ENCODE results near the gene LYRM9. TPM values are rescaled to one million over a fixed set of nuclear protein-coding genes. Genes with fewer than 3 reads are reported as not detected.

LYRM9 gene
- total and polyA plus RNA-seq, 10 donors, result 6.8 to 20.0 (median 15.4) TPM

DNA sequence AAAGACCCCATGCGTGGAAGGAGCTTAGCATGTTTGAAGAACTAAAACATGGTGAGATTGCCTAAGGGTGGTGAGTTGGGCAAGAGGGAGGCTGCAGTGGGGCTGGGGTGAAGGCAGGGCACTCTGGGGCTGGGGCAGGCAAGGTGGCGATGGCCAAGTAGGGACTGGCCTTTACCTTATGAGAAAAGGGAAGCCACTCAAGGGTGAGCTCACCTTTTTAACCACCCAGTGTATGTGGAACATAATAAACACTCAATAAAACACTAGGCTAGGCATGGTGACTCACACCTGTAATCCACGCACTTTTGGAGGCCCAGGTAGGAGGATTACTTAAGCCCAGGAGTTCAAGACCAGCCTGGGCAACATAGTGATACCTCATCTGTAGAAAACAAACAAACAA lies 37.7 kb downstream of the LYRM9 start:
- DNase-seq, result no peak
- TF ChIP-seq, protein P1, sequence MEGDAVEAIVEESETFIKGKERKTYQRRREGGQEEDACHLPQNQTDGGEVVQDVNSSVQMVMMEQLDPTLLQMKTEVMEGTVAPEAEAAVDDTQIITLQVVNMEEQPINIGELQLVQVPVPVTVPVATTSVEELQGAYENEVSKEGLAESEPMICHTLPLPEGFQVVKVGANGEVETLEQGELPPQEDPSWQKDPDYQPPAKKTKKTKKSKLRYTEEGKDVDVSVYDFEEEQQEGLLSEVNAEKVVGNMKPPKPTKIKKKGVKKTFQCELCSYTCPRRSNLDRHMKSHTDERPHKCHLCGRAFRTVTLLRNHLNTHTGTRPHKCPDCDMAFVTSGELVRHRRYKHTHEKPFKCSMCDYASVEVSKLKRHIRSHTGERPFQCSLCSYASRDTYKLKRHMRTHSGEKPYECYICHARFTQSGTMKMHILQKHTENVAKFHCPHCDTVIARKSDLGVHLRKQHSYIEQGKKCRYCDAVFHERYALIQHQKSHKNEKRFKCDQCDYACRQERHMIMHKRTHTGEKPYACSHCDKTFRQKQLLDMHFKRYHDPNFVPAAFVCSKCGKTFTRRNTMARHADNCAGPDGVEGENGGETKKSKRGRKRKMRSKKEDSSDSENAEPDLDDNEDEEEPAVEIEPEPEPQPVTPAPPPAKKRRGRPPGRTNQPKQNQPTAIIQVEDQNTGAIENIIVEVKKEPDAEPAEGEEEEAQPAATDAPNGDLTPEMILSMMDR (IDR thresholded peaks at IDR 0.05 in 8 of 11, conservative IDR thresholded peaks at IDR 0.05 in 3 of 11), result no peak
- TF ChIP-seq POLR2A (IDR thresholded peaks at IDR 0.05), result no peak
- no peak for TF ChIP-seq POLR2AphosphoS5 (IDR thresholded peaks at IDR 0.05)
- no peak overlapping the region for H3K4me3 ChIP-seq
- intact Hi-C loops (cut with DNase I; ENCODE audit: low total_unique reads), result no loop called here
- 77 to 95% (median 81%) methylated on average over 3 of the region's 3 CpGs for WGBS, 5 donors
- no peaks in the 10 kb centered on the region for H3K9me3 ChIP-seq
- peaks cover 0 to 3% (median 0%) of the 10 kb centered on the region in 7 donors for H3K27me3 ChIP-seq (replicated peaks in 1 of 7)
- no peaks in the 10 kb centered on the region for H3K36me3 ChIP-seq
- H3K4me1 ChIP-seq, result no peaks in the 10 kb centered on the region
- no peak overlapping the region for H3K27ac ChIP-seq

DNA sequence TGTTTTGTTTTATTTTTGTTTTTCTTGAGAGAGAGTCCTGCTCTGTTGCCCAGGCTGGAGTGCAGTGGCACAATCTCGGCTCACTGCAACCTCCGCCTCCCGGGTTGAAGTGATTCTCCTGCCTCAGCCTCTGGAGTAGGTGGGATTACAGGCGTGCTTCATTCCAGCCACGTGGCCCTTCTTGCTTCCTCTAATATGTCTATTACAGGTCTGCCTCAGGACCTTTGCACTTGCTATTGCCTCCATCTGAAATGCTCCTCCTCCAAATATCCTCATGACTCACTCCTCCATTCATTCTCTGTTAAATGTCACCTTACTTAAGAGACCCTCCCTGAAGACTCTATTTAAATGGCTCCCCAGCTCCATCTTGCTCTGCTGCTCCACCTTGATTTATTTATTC lies 39.0 kb downstream of the LYRM9 start:
- Histone ChIP-seq H3K27me3 (replicated peaks in 1 of 7) (peaks cover 0 to 3% (median 0%) of the 10 kb centered on the region in 7 donors), H3K27ac (no peak overlapping the region), H3K36me3 (no peaks in the 10 kb centered on the region), H3K4me1 (no peaks in the 10 kb centered on the region), H3K4me3 (no peak overlapping the region), H3K9me3 (no peaks in the 10 kb centered on the region)
- DNase-seq, result no peak
- intact Hi-C loops (cut with DNase I; ENCODE audit: low total_unique reads), result no loop called here
- 72 to 91% (median 77%) methylated on average over 5 of the region's 5 CpGs for WGBS, 5 donors
- TF ChIP-seq POLR2AphosphoS5 (IDR thresholded peaks at IDR 0.05) (no peak), POLR2A (IDR thresholded peaks at IDR 0.05) (no peak)
- TF ChIP-seq, protein P1 (IDR thresholded peaks at IDR 0.05 in 8 of 11, conservative IDR thresholded peaks at IDR 0.05 in 3 of 11), result no peak

DNA sequence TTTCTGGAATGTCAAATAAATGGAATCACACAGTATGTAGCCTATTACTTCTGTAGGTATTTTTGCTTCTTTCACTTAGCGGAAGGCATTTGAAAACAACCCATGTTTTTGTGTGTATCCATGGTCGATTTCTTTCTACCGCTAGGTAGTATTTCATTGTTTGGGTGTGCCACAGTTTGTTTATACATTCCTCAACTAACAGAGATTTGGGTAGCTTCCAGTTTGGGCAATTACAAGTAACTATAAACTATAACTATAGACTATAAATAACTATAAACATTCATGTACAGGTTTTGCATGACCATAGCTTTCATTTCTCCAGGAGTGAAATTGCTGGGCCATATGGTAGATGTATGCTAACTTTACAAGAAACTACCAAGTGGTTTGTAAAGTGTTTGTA lies 40.1 kb downstream of the LYRM9 start:
- H3K9me3 ChIP-seq, result no peaks in the 10 kb centered on the region
- 90 to 94% (median 92%) methylated on average over 3 of the region's 3 CpGs for WGBS, 5 donors
- DNase-seq, result no peak
- no peak overlapping the region for H3K27ac ChIP-seq
- TF ChIP-seq POLR2AphosphoS5 (IDR thresholded peaks at IDR 0.05), result no peak
- TF ChIP-seq, protein P1 (IDR thresholded peaks at IDR 0.05 in 8 of 11, conservative IDR thresholded peaks at IDR 0.05 in 3 of 11), result no peak
- TF ChIP-seq POLR2A (IDR thresholded peaks at IDR 0.05), result no peak
- no peaks in the 10 kb centered on the region for H3K36me3 ChIP-seq
- peaks cover 0 to 3% (median 0%) of the 10 kb centered on the region in 7 donors for H3K27me3 ChIP-seq (replicated peaks in 1 of 7)
- intact Hi-C loops (cut with DNase I; ENCODE audit: low total_unique reads), result no loop called here
- no peaks in the 10 kb centered on the region for H3K4me1 ChIP-seq
- H3K4me3 ChIP-seq, result no peak overlapping the region

DNA sequence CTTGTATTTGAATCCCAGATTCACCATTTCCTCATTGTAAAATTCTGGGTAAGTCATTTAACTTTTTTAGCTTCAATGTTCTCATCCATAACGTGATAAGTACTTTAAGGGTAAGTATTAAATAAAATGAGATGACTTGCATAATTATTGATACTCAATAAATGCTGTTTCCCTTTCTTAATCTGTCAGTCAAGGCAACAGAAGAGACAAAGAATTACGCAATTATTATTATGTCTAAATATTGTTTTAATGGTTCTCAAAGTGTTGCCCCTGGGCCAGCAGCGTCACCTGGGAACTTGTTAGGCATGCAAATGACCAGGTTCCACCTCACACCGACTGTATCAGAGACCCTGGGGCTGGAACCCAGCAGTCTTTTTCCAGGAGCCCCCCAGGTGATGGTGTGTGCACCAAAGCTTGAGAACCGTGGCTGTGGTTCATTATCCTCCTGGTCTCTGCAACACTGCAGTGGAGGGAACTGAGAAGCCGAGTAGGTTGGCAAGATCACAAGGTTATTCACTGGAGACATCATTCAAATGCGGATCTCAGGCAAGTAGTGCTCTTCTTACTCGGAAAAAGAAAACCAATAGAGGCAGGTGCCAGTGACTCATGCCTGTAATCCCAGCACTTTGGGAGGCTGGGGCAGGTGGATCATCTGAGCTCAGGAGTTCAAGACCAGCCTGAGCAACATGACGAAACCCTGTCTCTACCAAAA lies 43.5 kb downstream of the LYRM9 start:
- no peak for TF ChIP-seq POLR2AphosphoS5 (IDR thresholded peaks at IDR 0.05)
- TF ChIP-seq, protein P1 (IDR thresholded peaks at IDR 0.05 in 8 of 11, conservative IDR thresholded peaks at IDR 0.05 in 3 of 11), result no peak
- TF ChIP-seq POLR2A (IDR thresholded peaks at IDR 0.05), result no peak

More for the DNA sequence above, 43.5 kb downstream of the LYRM9 start:
- Histone ChIP-seq H3K9me3 (no peaks in the 10 kb centered on the region), H3K4me1 (peaks cover 0 to 17% (median 0%) of the 10 kb centered on the region in 6 donors), H3K27me3 (replicated peaks in 1 of 7) (peaks cover 0 to 3% (median 0%) of the 10 kb centered on the region in 7 donors), H3K27ac (no peak overlapping the region), H3K4me3 (no peak overlapping the region), H3K36me3 (no peaks in the 10 kb centered on the region)
- intact Hi-C loops (cut with DNase I; ENCODE audit: low total_unique reads), result no loop called here
- WGBS, 5 donors, result 76 to 87% (median 84%) methylated on average over 9 of the region's 9 CpGs
- DNase-seq, result no peak
